CD4-positive, alpha-beta T cell (primary cell): ENCODE results near the gene MFN2. TPM values are rescaled to one million over a fixed set of nuclear protein-coding genes. Genes with fewer than 3 reads are reported as not detected.

Experiments
- ATAC-seq: fragments of 200-7000 bp; cut with Tn5 transposase; one replicate; pipeline ENCODE4 v1.10.0; 2022; ENCODE audit warnings: mild to moderate bottlenecking; ENCODE audit not compliant: poor library complexity
- CTCF ChIA-PET: fragments of 350-600 bp; sonication (Branson Sonifier 250); formaldehyde crosslinking; loops from one replicate; lab custom pipeline; 2021; ENCODE audit warnings: antibody characterized with exemption, inconsistent platforms; lab: Charles Lee
- POLR2A ChIA-PET: fragments of 350-600 bp; sonication (Branson Sonifier 250); formaldehyde crosslinking; loops from one replicate; lab custom pipeline; 2021; ENCODE audit warnings: antibody characterized with exemption, inconsistent platforms; lab: Charles Lee
- DNase-seq, 14 experiments: peaks; one replicate each; pipeline ENCODE4 v3.0.0-alpha.2; 2013 to 2020; ENCODE audit warnings: mixed read lengths in 2 of 14
- H3K27ac ChIP-seq, 2 donors: one replicate each; pipeline versions ENCODE4 v1.5.1 to v1.7.0; 2013; ENCODE audit warnings: low read length in 2 of 2, low read depth in 1 of 2, mild to moderate bottlenecking in 1 of 2
- H3K27me3 ChIP-seq, 2 experiments: 1 replicate in 1 of 2; 2 replicates in 1 of 2; pipeline versions ENCODE4 v1.6.1 to v1.7.0; 2013; ENCODE audit warnings: low read length in 2 of 2, control low read depth in 1 of 2, mild to moderate bottlenecking in 1 of 2, moderate library complexity in 1 of 2; ENCODE audit not compliant: insufficient read depth in 2 of 2, control insufficient read depth in 1 of 2
- H3K36me3 ChIP-seq: one replicate; pipeline ENCODE4 v1.6.1; 2013; ENCODE audit warnings: low read length, control low read depth; ENCODE audit not compliant: insufficient read depth
- H3K4me1 ChIP-seq: one replicate; pipeline ENCODE4 v1.6.1; 2013; ENCODE audit warnings: low read length, control low read depth; ENCODE audit not compliant: insufficient read depth
- H3K4me3 ChIP-seq: one replicate; pipeline ENCODE4 v1.5.1; 2013; ENCODE audit warnings: mild to moderate bottlenecking, low read length, moderate library complexity
- H3K9me3 ChIP-seq, 2 experiments: 1 replicate in 1 of 2; 2 replicates in 1 of 2; pipeline versions ENCODE4 v1.6.1 to v1.7.0; 2013; ENCODE audit warnings: low read length in 2 of 2, mild to moderate bottlenecking in 2 of 2, control low read depth in 1 of 2, moderate library complexity in 1 of 2; ENCODE audit not compliant: control insufficient read depth in 1 of 2, insufficient read depth in 1 of 2
- H3K27ac Mint-ChIP-seq: one replicate; pipeline ENCODE4 v1.8.0; 2020; ENCODE audit warnings: mixed read lengths
- H3K27me3 Mint-ChIP-seq: one replicate; pipeline ENCODE4 v1.8.0; 2021; ENCODE audit warnings: mixed read lengths
- H3K36me3 Mint-ChIP-seq: one replicate; pipeline ENCODE4 v1.8.0; 2021; ENCODE audit warnings: low read depth, mixed read lengths
- H3K4me1 Mint-ChIP-seq: one replicate; pipeline ENCODE4 v1.8.0; 2021; ENCODE audit warnings: low read depth, mixed read lengths
- H3K4me3 Mint-ChIP-seq: one replicate; pipeline ENCODE4 v1.8.0; 2020; ENCODE audit warnings: mild to moderate bottlenecking, mixed read lengths
- H3K9me3 Mint-ChIP-seq: one replicate; pipeline ENCODE4 v1.8.0; 2020; ENCODE audit warnings: mixed read lengths
- CTCF ChIP-seq: fragments of 200-600 bp; IDR thresholded peaks from one replicate; pipeline ENCODE4 v1.8.0; 2022; ENCODE audit warnings: antibody characterized with exemption, mild to moderate bottlenecking
- intact Hi-C, 2 experiments: fragments of 100-400 bp; cut with DNase I in 1 of 2; cut with micrococcal nuclease in 1 of 2; formaldehyde crosslinking; loops; one replicate each; pipeline versions ENCODE4 v1.15.1 to v1.9.0; 2023 to 2025; cut with DNase I, micrococcal nuclease
- total RNA-seq, 174 experiments: library from RNA in 2 of 174; stranded (reverse) in 2 of 174; gene quantifications; one replicate each; pipeline ENCODE4 v1.2.3 and lab custom pipeline; 2021 to 2026

The MFN2 gene
- total RNA-seq, 2 experiments from 2014 or later: 33.0 to 38.1 TPM

- ATAC-seq (no peak), DNase-seq (no peak)
- Histone ChIP-seq H3K4me3 (no peak overlapping the region), H3K27me3 (no peaks in the 10 kb centered on the region), H3K36me3 (peaks cover 38% of the 10 kb centered on the region), H3K4me1 (peaks cover 20% of the 10 kb centered on the region), H3K9me3 (no peaks in the 10 kb centered on the region), H3K27ac (no peak overlapping the region)
- Mint-ChIP-seq H3K4me1 (peaks cover 50% of the 10 kb centered on the region), H3K27ac (peak overlapping the region; percentile 18), H3K4me3 (peak overlapping the region; percentile 9), H3K27me3 (no peaks in the 10 kb centered on the region), H3K36me3 (peaks cover 52% of the 10 kb centered on the region), H3K9me3 (no peaks in the 10 kb centered on the region)
- intact Hi-C loops: loop anchor here in 1 of 2 experiments (5.0 kb wide), 3 partner anchors 72 to 243 kb away; no protein-coding TSS in a partner anchor
- CTCF ChIA-PET: no interaction called here
- POLR2A ChIA-PET: interaction anchor here (1.8 kb wide), 1 partner anchor 77 kb away, joined by 7 read pairs; no protein-coding TSS in a partner anchor
- TF ChIP-seq CTCF: no peak
Observed at GRCh38 chr1:11984576-11984975, 4.3 kb downstream of the MFN2 start.

GRCh38 chr1:11985171-11985570, 4.9 kb downstream of the MFN2 start:
- Mint-ChIP-seq H3K36me3 (peaks cover 58% of the 10 kb centered on the region), H3K9me3 (no peaks in the 10 kb centered on the region), H3K4me1 (peaks cover 44% of the 10 kb centered on the region), H3K4me3 (no peak overlapping the region), H3K27ac (no peak overlapping the region), H3K27me3 (no peaks in the 10 kb centered on the region)
- POLR2A ChIA-PET: no interaction called here
- H3K4me3 ChIP-seq: no peak overlapping the region
- TF ChIP-seq CTCF: no peak
- H3K9me3 ChIP-seq: no peaks in the 10 kb centered on the region
- no peaks in the 10 kb centered on the region for H3K27me3 ChIP-seq
- intact Hi-C loops: no loop called here
- peaks cover 44% of the 10 kb centered on the region for H3K36me3 ChIP-seq
- DNase-seq (no peak), ATAC-seq (no peak)
- no peak overlapping the region for H3K27ac ChIP-seq
- peaks cover 16% of the 10 kb centered on the region for H3K4me1 ChIP-seq
- CTCF ChIA-PET: no interaction called here

GRCh38 chr1:11985851-11986250, 5.6 kb downstream of the MFN2 start:
- H3K4me3 ChIP-seq: no peak overlapping the region
- DNase-seq (peak in 2 of 14 experiments; percentile 23 to 32), ATAC-seq (no peak)
- peaks cover 51% of the 10 kb centered on the region for H3K36me3 ChIP-seq
- POLR2A ChIA-PET: no interaction called here
- H3K27ac ChIP-seq: no peak overlapping the region
- Mint-ChIP-seq H3K4me3 (no peak overlapping the region), H3K36me3 (peaks cover 61% of the 10 kb centered on the region), H3K9me3 (no peaks in the 10 kb centered on the region), H3K4me1 (peaks cover 41% of the 10 kb centered on the region), H3K27me3 (no peaks in the 10 kb centered on the region), H3K27ac (peak overlapping the region; percentile 39)
- peaks cover 12% of the 10 kb centered on the region for H3K4me1 ChIP-seq
- TF ChIP-seq CTCF: no peak
- no peaks in the 10 kb centered on the region for H3K9me3 ChIP-seq
- intact Hi-C loops: no loop called here
- no peaks in the 10 kb centered on the region for H3K27me3 ChIP-seq
- CTCF ChIA-PET: no interaction called here
